Natural killer cell (primary cell): Measurements from ENCODE around the gene TRMT61A. TPM values are rescaled to one million over a fixed set of nuclear protein-coding genes. Genes with fewer than 3 reads are reported as not detected.
A peak's percentile ranks its signal among the peaks of the same experiment; 100 is the strongest.

ENCODE experiments used
- ATAC-seq, 3 donors: fragments of 150-1000 bp in 2 of 3; fragments of 200-7000 bp in 1 of 3; cut with Tn5 transposase; 1 replicate in 1 of 3; 2 replicates in 2 of 3; pipeline ENCODE4 v1.10.0; 2021; ENCODE audit warnings: mild to moderate bottlenecking in 2 of 3, moderate library complexity in 2 of 3
- DNase-seq, 2 donors: peaks; one replicate each; pipeline versions ENCODE4 v3.0.0 to v3.0.0-alpha.2; 2013 to 2021; ENCODE audit warnings: mixed read lengths in 1 of 2
- H3K27ac ChIP-seq: one replicate; pipeline ENCODE4 v1.5.1; 2013; ENCODE audit warnings: mild to moderate bottlenecking, low read length
- H3K27me3 ChIP-seq: one replicate; pipeline ENCODE4 v1.6.1; 2013; ENCODE audit warnings: low read length; ENCODE audit not compliant: control insufficient read depth, insufficient read depth
- H3K36me3 ChIP-seq: one replicate; pipeline ENCODE4 v1.6.1; 2013; ENCODE audit warnings: low read length; ENCODE audit not compliant: control insufficient read depth, insufficient read depth
- H3K4me1 ChIP-seq: one replicate; pipeline ENCODE4 v1.6.1; 2013; ENCODE audit warnings: low read length; ENCODE audit not compliant: control insufficient read depth, insufficient read depth
- H3K4me3 ChIP-seq: one replicate; pipeline ENCODE4 v1.5.1; 2013; ENCODE audit warnings: low read length
- H3K9me3 ChIP-seq: one replicate; pipeline ENCODE4 v1.6.1; 2013; ENCODE audit warnings: low read length; ENCODE audit not compliant: control insufficient read depth, insufficient read depth
- H3K27ac Mint-ChIP-seq, 2 donors: one replicate each; pipeline ENCODE4 v1.8.0; 2022; ENCODE audit warnings: mild to moderate bottlenecking in 2 of 2, mixed read lengths in 2 of 2, moderate library complexity in 1 of 2
- H3K27me3 Mint-ChIP-seq, 2 donors: one replicate each; pipeline ENCODE4 v1.8.0; 2022; ENCODE audit warnings: low read depth in 2 of 2, mixed read lengths in 2 of 2
- H3K36me3 Mint-ChIP-seq: one replicate; pipeline ENCODE4 v1.8.0; 2022; ENCODE audit warnings: mixed read lengths
- H3K4me1 Mint-ChIP-seq, 2 donors: one replicate each; pipeline ENCODE4 v1.8.0; 2022; ENCODE audit warnings: mixed read lengths in 2 of 2
- H3K4me3 Mint-ChIP-seq: one replicate; pipeline ENCODE4 v1.8.0; 2022; ENCODE audit warnings: mild to moderate bottlenecking, moderate library complexity, mixed read lengths
- H3K9me3 Mint-ChIP-seq, 2 donors: one replicate each; pipeline ENCODE4 v1.8.0; 2022; ENCODE audit warnings: mixed read lengths in 2 of 2
- WGBS: methylation state at CpG from one replicate; pipeline ENCODE4 v1.1.7; 2013; ENCODE audit warnings: missing lambda C conversion rate; ENCODE audit not compliant: insufficient coverage; 5-methylcytosine and 5-hydroxymethylcytosine counted together
- intact Hi-C: fragments of 100-400 bp; cut with micrococcal nuclease; formaldehyde crosslinking; loops from one replicate; pipeline ENCODE4 v1.14.2; 2022
- total RNA-seq, 4 donors: library from RNA; stranded (reverse); fragments of 120-200 nt in 1 of 4; gene quantifications; one replicate each; pipeline versions ENCODE4 v1.2.3 to v1.2.4, GENCODE V29; 2013 to 2022
- TF ChIP-seq, protein P1 (sequence below): fragments of 200-600 bp; IDR thresholded peaks from one replicate; pipeline ENCODE4 v1.8.0; 2022; ENCODE audit warnings: antibody characterized with exemption

Gene TRMT61A
- total RNA-seq, 3 donors from 2014 or later (not counting 1 experiment from before 2014, with no cell fraction given): 8.1 to 9.4 (median 9.1) TPM

DNA sequence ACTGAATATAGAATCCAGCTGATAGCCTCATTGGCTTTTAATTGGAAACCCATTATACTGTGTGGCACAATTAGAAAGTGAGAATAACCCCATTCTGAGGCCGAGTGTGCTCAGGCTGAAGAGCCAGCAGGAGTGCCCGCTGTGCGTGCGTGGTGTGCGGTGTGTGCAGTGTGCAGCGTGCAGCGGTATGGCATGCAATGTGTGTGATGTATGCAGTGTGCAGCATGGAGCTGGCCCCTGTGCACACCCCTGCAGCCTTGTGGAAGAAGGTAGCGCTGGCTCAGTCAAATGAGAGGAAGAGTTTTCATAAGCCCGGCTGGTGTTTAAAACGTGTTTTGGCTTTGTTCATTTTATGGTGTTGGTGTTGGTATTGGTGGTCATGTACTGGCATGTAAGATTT, 29.3 kb upstream of the TRMT61A start:
- DNase-seq (no peak), ATAC-seq (peak in 1 of 3 donors; percentile 28)
- H3K4me3 ChIP-seq: no peak overlapping the region
- TF ChIP-seq, protein P1, sequence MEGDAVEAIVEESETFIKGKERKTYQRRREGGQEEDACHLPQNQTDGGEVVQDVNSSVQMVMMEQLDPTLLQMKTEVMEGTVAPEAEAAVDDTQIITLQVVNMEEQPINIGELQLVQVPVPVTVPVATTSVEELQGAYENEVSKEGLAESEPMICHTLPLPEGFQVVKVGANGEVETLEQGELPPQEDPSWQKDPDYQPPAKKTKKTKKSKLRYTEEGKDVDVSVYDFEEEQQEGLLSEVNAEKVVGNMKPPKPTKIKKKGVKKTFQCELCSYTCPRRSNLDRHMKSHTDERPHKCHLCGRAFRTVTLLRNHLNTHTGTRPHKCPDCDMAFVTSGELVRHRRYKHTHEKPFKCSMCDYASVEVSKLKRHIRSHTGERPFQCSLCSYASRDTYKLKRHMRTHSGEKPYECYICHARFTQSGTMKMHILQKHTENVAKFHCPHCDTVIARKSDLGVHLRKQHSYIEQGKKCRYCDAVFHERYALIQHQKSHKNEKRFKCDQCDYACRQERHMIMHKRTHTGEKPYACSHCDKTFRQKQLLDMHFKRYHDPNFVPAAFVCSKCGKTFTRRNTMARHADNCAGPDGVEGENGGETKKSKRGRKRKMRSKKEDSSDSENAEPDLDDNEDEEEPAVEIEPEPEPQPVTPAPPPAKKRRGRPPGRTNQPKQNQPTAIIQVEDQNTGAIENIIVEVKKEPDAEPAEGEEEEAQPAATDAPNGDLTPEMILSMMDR: no peak
- Mint-ChIP-seq H3K27ac (no peak overlapping the region), H3K27me3 (no peaks in the 10 kb centered on the region), H3K36me3 (no peaks in the 10 kb centered on the region), H3K4me1 (peaks cover 9 to 16% of the 10 kb centered on the region in 2 donors), H3K4me3 (no peak overlapping the region), H3K9me3 (no peaks in the 10 kb centered on the region)
- no peak overlapping the region for H3K27ac ChIP-seq
- no peaks in the 10 kb centered on the region for H3K27me3 ChIP-seq
- H3K36me3 ChIP-seq: peaks cover 53% of the 10 kb centered on the region
- H3K4me1 ChIP-seq: no peaks in the 10 kb centered on the region
- WGBS: 88% methylated on average over 9 of the region's 10 CpGs
- H3K9me3 ChIP-seq: no peaks in the 10 kb centered on the region
- intact Hi-C loops: loop anchor here (1.0 kb wide), 1 partner anchor 47 kb away; no protein-coding TSS in a partner anchor

DNA sequence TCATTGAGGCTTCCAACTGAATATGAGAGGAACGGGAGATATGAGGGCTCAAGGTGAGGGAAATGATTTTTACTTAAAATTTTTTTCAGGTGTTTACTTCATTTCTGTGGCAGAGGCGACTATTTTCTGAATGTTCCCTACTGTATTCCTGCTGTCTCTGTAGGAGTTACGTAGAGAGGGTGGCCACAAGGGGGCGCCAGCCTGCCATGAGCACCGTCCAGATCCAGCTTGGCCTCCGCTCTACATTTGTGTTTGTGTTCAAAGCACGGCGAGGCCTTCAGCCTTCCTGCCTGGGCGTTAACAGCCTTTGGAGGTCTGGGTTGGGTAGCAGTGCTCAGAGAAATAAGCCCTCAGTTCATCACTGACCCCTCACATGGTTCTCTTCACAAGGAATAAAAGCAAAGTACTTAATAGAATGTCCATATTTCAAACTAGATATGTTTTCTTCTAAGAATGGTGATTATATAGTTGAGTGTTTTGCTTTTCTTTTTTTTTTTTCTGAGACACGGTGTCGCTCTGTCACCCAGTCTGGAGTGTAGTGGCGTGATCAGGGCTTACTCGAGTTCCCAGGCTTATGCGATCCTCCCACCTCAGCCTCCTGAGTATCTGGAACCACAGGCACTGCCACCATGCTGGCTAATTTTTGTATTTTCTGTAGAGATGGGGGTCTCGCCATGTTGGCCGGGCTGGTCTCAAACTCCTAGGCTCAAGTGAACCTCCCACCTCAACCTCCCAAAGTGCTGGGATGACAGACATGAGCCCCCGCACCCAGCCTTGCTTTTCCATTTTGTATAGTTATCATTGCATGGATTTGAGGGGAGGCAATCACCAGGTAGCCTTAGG, 28.6 kb upstream of the TRMT61A start:
- 45% methylated on average over 14 of the region's 17 CpGs for WGBS
- H3K27me3 ChIP-seq: no peaks in the 10 kb centered on the region
- Mint-ChIP-seq H3K36me3 (no peaks in the 10 kb centered on the region), H3K9me3 (no peaks in the 10 kb centered on the region), H3K27ac (no peak overlapping the region), H3K4me1 (peaks cover 14 to 21% of the 10 kb centered on the region in 2 donors), H3K27me3 (no peaks in the 10 kb centered on the region), H3K4me3 (no peak overlapping the region)
- TF ChIP-seq, protein P1: peak; percentile 94
- ATAC-seq (peak; percentile 88 to 94 (median 94)), DNase-seq (peak; percentile 76 to 87)
- H3K9me3 ChIP-seq: no peaks in the 10 kb centered on the region
- H3K36me3 ChIP-seq: peaks cover 51% of the 10 kb centered on the region
- H3K4me1 ChIP-seq: no peaks in the 10 kb centered on the region
- H3K27ac ChIP-seq: no peak overlapping the region
- no peak overlapping the region for H3K4me3 ChIP-seq
- intact Hi-C loops: loop anchor here (1.0 kb wide), 1 partner anchor 46 kb away; no protein-coding TSS in a partner anchor

DNA sequence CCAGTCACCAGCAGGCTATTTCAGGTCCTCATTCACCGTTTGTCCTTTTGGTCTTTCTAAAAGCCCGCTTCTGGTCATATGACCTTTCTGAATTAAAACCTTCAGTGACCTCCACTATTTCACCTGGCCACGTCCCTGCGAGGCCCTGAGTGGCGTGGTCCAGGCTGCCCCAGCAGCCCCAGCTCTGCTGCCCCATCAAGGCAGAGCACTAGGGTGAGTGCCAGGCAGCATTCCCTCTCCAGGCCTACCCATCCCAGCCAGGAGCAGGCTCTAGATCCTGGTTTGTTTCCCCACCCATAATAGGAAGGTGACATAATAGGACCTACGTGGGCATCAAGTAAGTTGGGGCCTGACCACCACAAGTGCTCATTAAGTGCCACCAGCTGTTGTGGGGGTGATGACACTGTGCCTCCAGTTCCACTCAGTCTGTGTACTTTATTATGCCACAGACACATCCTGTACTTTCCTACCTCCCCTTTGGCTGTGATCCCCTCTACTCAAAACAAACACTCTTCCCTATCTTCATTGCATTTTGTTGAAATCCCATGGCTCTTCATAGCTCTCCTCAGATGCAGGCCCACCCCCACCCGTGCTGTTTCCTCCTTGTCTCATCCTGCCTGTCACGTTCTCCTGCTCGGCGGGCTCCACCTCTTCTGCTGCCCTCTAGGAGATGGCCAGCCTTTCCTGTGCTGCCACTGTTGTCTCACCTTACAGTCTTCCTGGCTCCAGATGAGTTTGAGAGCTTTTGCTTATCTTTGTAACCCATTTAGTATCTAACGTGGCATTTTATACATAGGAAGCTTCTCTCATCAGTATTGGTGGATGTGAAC, 27.7 kb upstream of the TRMT61A start:
- peaks cover 51% of the 10 kb centered on the region for H3K36me3 ChIP-seq
- H3K4me1 ChIP-seq: no peaks in the 10 kb centered on the region
- no peak overlapping the region for H3K4me3 ChIP-seq
- no peaks in the 10 kb centered on the region for H3K27me3 ChIP-seq
- TF ChIP-seq, protein P1: no peak
- Mint-ChIP-seq H3K36me3 (no peaks in the 10 kb centered on the region), H3K27ac (peak overlapping the region in 1 of 2 donors; percentile 46), H3K4me1 (peaks cover 14 to 24% of the 10 kb centered on the region in 2 donors), H3K27me3 (no peaks in the 10 kb centered on the region), H3K4me3 (no peak overlapping the region), H3K9me3 (no peaks in the 10 kb centered on the region)
- no peak overlapping the region for H3K27ac ChIP-seq
- no peak for ATAC-seq
- no peaks in the 10 kb centered on the region for H3K9me3 ChIP-seq
- 86% methylated on average over 10 of the region's 11 CpGs for WGBS
- intact Hi-C loops: no loop called here
- no peak for DNase-seq
